ENCODE measurements around the gene SHANK2. TPM values are rescaled to one million over a fixed set of nuclear protein-coding genes. Genes with fewer than 3 reads are reported as not detected.

SHANK2 gene
- total RNA-seq = 10 to 100 TPM; 25.8 to 58.0 (median 38.7) TPM
- long read RNA-seq, donor 1, full-length matches to known transcripts = 2 of 8 reads
- long read RNA-seq, donor 1, partial matches to known transcripts = 1 of 8 reads
- long read RNA-seq, donor 1, other reads (novel, unspliced or antisense) = 5 of 8 reads
- long read RNA-seq, donor 2, partial matches to known transcripts = 0 of 2 reads
- long read RNA-seq, donor 2, other reads (novel, unspliced or antisense) = 2 of 2 reads

- peak; percentile 85 for ATAC-seq
- intact Hi-C loops (cut with DNase I, micrococcal nuclease) = no loop called here
- H3K36me3 ChIP-seq (ENCODE audit: low read depth) = no peaks in the 10 kb centered on the region
- no peaks in the 10 kb centered on the region for H3K4me1 ChIP-seq (ENCODE audit: low read depth)
- no peaks in the 10 kb centered on the region for H3K9me3 ChIP-seq
- DNase-seq = peak; percentile 64 to 79 (median 72)
- peak within 1 kb of the TSS; percentile 63 for H3K4me3 ChIP-seq
- TF ChIP-seq CTCF (IDR thresholded peaks at IDR 0.05) = no peak
Measured at GRCh38 chr11:71252269-71252769, at the start of gene SHANK2. SHANK2 (minus strand) TSS chr11:71252577; CDS start chr11:71147326, 105,251 bp downstream.

- DNase-seq (no peak), ATAC-seq (no peak)
- no peaks in the 10 kb centered on the region for H3K36me3 ChIP-seq (ENCODE audit: low read depth)
Measured at GRCh38 chr11:71301858-71302533, 49.6 kb upstream of the SHANK2 start.

GRCh38 chr11:71301046-71301857, 48.9 kb upstream of the SHANK2 start:
- intact Hi-C loops (cut with DNase I, micrococcal nuclease) = no loop called here
- TF ChIP-seq CTCF (IDR thresholded peaks at IDR 0.05) = no peak
- ATAC-seq (no peak), DNase-seq (no peak)
- Histone ChIP-seq H3K9me3 (no peaks in the 10 kb centered on the region), H3K4me1 (ENCODE audit: low read depth) (no peaks in the 10 kb centered on the region), H3K36me3 (ENCODE audit: low read depth) (no peaks in the 10 kb centered on the region), H3K4me3 (no peak overlapping the region)

More at GRCh38 chr11:71301858-71302533, 49.6 kb upstream of the SHANK2 start:
- Histone ChIP-seq H3K4me1 (ENCODE audit: low read depth) (no peaks in the 10 kb centered on the region), H3K9me3 (no peaks in the 10 kb centered on the region), H3K4me3 (no peak overlapping the region)
- no peak for TF ChIP-seq CTCF (IDR thresholded peaks at IDR 0.05)
- intact Hi-C loops (cut with DNase I, micrococcal nuclease) = no loop called here

GRCh38 chr11:71300187-71300586, 47.8 kb upstream of the SHANK2 start:
- Histone ChIP-seq H3K4me1 (ENCODE audit: low read depth) (no peaks in the 10 kb centered on the region), H3K36me3 (ENCODE audit: low read depth) (no peaks in the 10 kb centered on the region), H3K9me3 (no peaks in the 10 kb centered on the region), H3K4me3 (no peak overlapping the region)
- intact Hi-C loops (cut with DNase I, micrococcal nuclease) = no loop called here
- TF ChIP-seq CTCF (IDR thresholded peaks at IDR 0.05) = no peak
- DNase-seq (no peak), ATAC-seq (no peak)

GRCh38 chr11:71298761-71299181, 46.4 kb upstream of the SHANK2 start:
- DNase-seq = no peak

More at GRCh38 chr11:71298761-71299181, 46.4 kb upstream of the SHANK2 start:
- Histone ChIP-seq H3K9me3 (no peaks in the 10 kb centered on the region), H3K4me1 (ENCODE audit: low read depth) (no peaks in the 10 kb centered on the region), H3K36me3 (ENCODE audit: low read depth) (no peaks in the 10 kb centered on the region), H3K4me3 (no peak overlapping the region)
- ATAC-seq = no peak
- TF ChIP-seq CTCF (IDR thresholded peaks at IDR 0.05) = no peak
- intact Hi-C loops (cut with DNase I, micrococcal nuclease) = no loop called here
